Keratinocyte (primary cell): ENCODE results near the gene CCDC92. TPM values are rescaled to one million over a fixed set of nuclear protein-coding genes. Genes with fewer than 3 reads are reported as not detected.
A peak's percentile ranks its signal among the peaks of the same experiment; 100 is the strongest.

Source experiments
- DNase-seq: peaks from one replicate; pipeline ENCODE4 v3.0.0-alpha.2; 2011; ENCODE audit warnings: low read depth, missing footprints, low spot score
- FAIRE-seq: peaks from 2 replicates; lab custom pipeline; 2011; peaks lifted over from hg19 to GRCh38; lab: Jason Lieb, UNC
- H2AFZ ChIP-seq: 2 replicates; pipeline ENCODE4 v1.6.0; 2012; ENCODE audit warnings: low read length, control low read depth, inconsistent platforms; ENCODE audit not compliant: control insufficient read depth
- H3K27ac ChIP-seq: 2 replicates; pipeline ENCODE4 v1.5.1; 2011; ENCODE audit warnings: low read length; ENCODE audit not compliant: control insufficient read depth, insufficient read depth
- H3K27me3 ChIP-seq: 3 replicates; pipeline ENCODE4 v1.6.0; 2011; ENCODE audit warnings: low read length; ENCODE audit not compliant: control insufficient read depth, insufficient read depth; ENCODE audit errors: extremely low read depth
- H3K36me3 ChIP-seq, 2 experiments: 2 replicates in 1 of 2; 3 replicates in 1 of 2; pipeline ENCODE4 v1.5.1; 2011; ENCODE audit warnings: low read length in 2 of 2, mild to moderate bottlenecking in 1 of 2; ENCODE audit not compliant: control insufficient read depth in 2 of 2, insufficient read depth in 2 of 2; ENCODE audit errors: extremely low read depth in 1 of 2
- H3K4me1 ChIP-seq: 3 replicates; pipeline ENCODE4 v1.5.1; 2011; ENCODE audit warnings: low read length; ENCODE audit not compliant: control insufficient read depth, insufficient read depth; ENCODE audit errors: extremely low read depth
- H3K4me2 ChIP-seq: 3 replicates; pipeline ENCODE4 v1.6.0; 2011; ENCODE audit warnings: low read depth, low read length; ENCODE audit not compliant: control insufficient read depth, insufficient read depth; ENCODE audit errors: extremely low read depth
- H3K4me3 ChIP-seq, 3 experiments: fragments of 200-600 bp in 1 of 3; sonication (generic) in 1 of 3; 2 replicates in 2 of 3; 3 replicates in 1 of 3; pipeline ENCODE4 v1.5.1; 2011 to 2016; ENCODE audit warnings: low read length in 3 of 3, mild to moderate bottlenecking in 3 of 3, control low read depth in 2 of 3, inconsistent platforms in 1 of 3, low read depth in 1 of 3, mixed read lengths in 1 of 3, mixed run types in 1 of 3, moderate library complexity in 1 of 3; ENCODE audit not compliant: control insufficient read depth in 2 of 3, insufficient read depth in 2 of 3; ENCODE audit errors: extremely low read depth in 1 of 3
- H3K79me2 ChIP-seq: 2 replicates; pipeline ENCODE4 v1.6.0; 2012; ENCODE audit warnings: low read length; ENCODE audit not compliant: control insufficient read depth, insufficient read depth
- H3K9ac ChIP-seq: 3 replicates; pipeline ENCODE4 v1.6.0; 2011; ENCODE audit warnings: low read length; ENCODE audit not compliant: control insufficient read depth, insufficient read depth; ENCODE audit errors: extremely low read depth
- H3K9me1 ChIP-seq: 3 replicates; pipeline ENCODE4 v1.6.0; 2011; ENCODE audit warnings: low read length; ENCODE audit not compliant: control insufficient read depth, insufficient read depth; ENCODE audit errors: extremely low read depth
- H3K9me3 ChIP-seq: 2 replicates; pipeline ENCODE4 v1.5.1; 2012; ENCODE audit warnings: low read depth, low read length; ENCODE audit not compliant: control insufficient read depth
- H4K20me1 ChIP-seq: 3 replicates; pipeline ENCODE4 v1.6.0; 2011; ENCODE audit warnings: low read length; ENCODE audit not compliant: control insufficient read depth, insufficient read depth; ENCODE audit errors: extremely low read depth
- CTCF ChIP-seq, 3 experiments: IDR thresholded peaks in 1 of 3; conservative IDR thresholded peaks in 1 of 3; optimal IDR thresholded peaks in 1 of 3; 2 replicates in 2 of 3; 3 replicates in 1 of 3; pipeline versions ENCODE3 to v1.5.1; 2011; ENCODE audit warnings: low read length in 3 of 3, mild to moderate bottlenecking in 3 of 3, moderate library complexity in 2 of 3, control low read depth in 1 of 3, inconsistent platforms in 1 of 3; ENCODE audit not compliant: insufficient read depth in 2 of 3; ENCODE audit errors: extremely low read depth in 1 of 3
- EZH2 ChIP-seq: IDR thresholded peaks from one replicate; pipeline ENCODE4 v1.6.1; 2012; ENCODE audit warnings: inconsistent platforms, mild to moderate bottlenecking, low read length, moderate library complexity
- dilution Hi-C: fragments of 300-500 bp; cut with MboI; formaldehyde crosslinking; loops from one replicate; pipeline ENCODE4 v1.7.0; 2020; ENCODE audit warnings: low sequenced_read_pairs; ENCODE audit not compliant: extremely low pct_ligation_motif_present
- polyA plus RNA-seq, 5 experiments: library from polyadenylated mRNA; depleted of rRNA in 3 of 5; stranded (reverse) in 3 of 5; stranded (forward) in 1 of 5; unstranded in 1 of 5; fragments of >200 nt; gene quantifications; 1 replicate in 1 of 5; 2 replicates in 3 of 5; 3 replicates in 1 of 5; pipeline versions ENCODE4 v1.2.1 to v1.2.3, GENCODE V29; 2011 to 2012; ENCODE audit warnings: missing spikeins in 2 of 5, low read depth in 1 of 5, low replicate concordance in 1 of 5

CCDC92 gene
- polyA plus RNA-seq, 1 donor (not counting 4 experiments of a cell fraction or from before 2014, with no cell fraction given): 8.3 TPM

DNA sequence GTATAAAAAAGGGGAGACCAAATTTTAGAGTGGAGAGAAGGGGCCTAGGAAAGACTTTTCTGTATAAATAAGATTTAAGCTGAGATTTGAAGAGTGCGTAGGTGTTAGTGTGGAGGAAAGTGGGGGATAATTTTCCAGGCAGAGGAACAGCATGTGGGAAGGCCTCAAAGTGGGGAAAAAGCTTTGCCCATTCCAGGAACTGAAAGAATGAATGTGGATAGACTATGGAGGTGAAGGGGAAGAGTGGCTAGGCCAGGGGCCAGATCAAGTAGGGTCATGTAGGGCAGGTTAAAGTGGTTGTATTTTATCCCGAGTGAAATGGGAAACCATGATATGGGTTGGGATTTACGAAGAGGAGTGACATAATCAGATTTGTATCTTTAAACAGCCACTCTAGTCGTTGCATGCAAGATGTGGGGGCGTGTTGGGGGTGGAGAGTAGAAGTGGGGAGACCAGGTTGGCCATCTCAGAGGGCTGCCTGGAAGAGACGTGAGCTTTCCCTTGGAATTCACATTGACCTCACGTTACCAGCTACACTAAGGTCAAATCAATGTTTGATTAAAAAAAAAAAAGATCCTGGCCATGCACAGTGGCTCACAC is 3.7 kb upstream of the CCDC92 start:
- H3K4me1 ChIP-seq: peaks cover 13% of the 10 kb centered on the region
- no peak overlapping the region for H3K4me2 ChIP-seq
- H3K9me3 ChIP-seq: no peaks in the 10 kb centered on the region
- dilution Hi-C loops: no loop called here
- no peaks in the 10 kb centered on the region for H3K27me3 ChIP-seq
- peaks cover 14% of the 10 kb centered on the region for H3K79me2 ChIP-seq
- DNase-seq (no peak), FAIRE-seq (no peak)
- peaks cover 0 to 10% of the 10 kb centered on the region in 2 experiments for H3K36me3 ChIP-seq
- H3K27ac ChIP-seq: no peak overlapping the region
- no peaks in the 10 kb centered on the region for H4K20me1 ChIP-seq
- H3K4me3 ChIP-seq: no peak overlapping the region
- TF ChIP-seq EZH2: no peak
- TF ChIP-seq CTCF (optimal IDR thresholded peaks at IDR 0.05 in 1 of 3, IDR thresholded peaks at IDR 0.05 in 1 of 3, conservative IDR thresholded peaks at IDR 0.05 in 1 of 3; ENCODE audit: extremely low read depth in 1 of 3, insufficient read depth in 2 of 3, low read length in 3 of 3): no peak
- no peak overlapping the region for H2AFZ ChIP-seq
- H3K9me1 ChIP-seq: no peaks in the 10 kb centered on the region
- H3K9ac ChIP-seq: no peak overlapping the region

GRCh38 chr12:123973552-123974341 is 1.1 kb upstream of the CCDC92 start:
- TF ChIP-seq CTCF (optimal IDR thresholded peaks at IDR 0.05 in 1 of 3, IDR thresholded peaks at IDR 0.05 in 1 of 3, conservative IDR thresholded peaks at IDR 0.05 in 1 of 3; ENCODE audit: extremely low read depth in 1 of 3, insufficient read depth in 2 of 3, low read length in 3 of 3) (no peak), EZH2 (no peak)
- Histone ChIP-seq H4K20me1 (no peaks in the 10 kb centered on the region), H3K27me3 (no peaks in the 10 kb centered on the region), H3K9me1 (no peaks in the 10 kb centered on the region), H2AFZ (peak overlapping the region; percentile 79), H3K4me1 (peaks cover 19% of the 10 kb centered on the region), H3K9me3 (no peaks in the 10 kb centered on the region), H3K36me3 (peaks cover 0 to 10% of the 10 kb centered on the region in 2 experiments), H3K4me3 (peak overlapping the region; percentile 76 to 86 (median 79)), H3K9ac (peak overlapping the region; percentile 76), H3K79me2 (peaks cover 18% of the 10 kb centered on the region), H3K27ac (peak overlapping the region; percentile 13), H3K4me2 (peak overlapping the region; percentile 90)
- no peak for FAIRE-seq
- dilution Hi-C loops: no loop called here
- DNase-seq: no peak
